ENCODE results near the gene SELENOM.

The SELENOM gene, protein sequence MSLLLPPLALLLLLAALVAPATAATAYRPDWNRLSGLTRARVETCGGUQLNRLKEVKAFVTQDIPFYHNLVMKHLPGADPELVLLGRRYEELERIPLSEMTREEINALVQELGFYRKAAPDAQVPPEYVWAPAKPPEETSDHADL

DNA sequence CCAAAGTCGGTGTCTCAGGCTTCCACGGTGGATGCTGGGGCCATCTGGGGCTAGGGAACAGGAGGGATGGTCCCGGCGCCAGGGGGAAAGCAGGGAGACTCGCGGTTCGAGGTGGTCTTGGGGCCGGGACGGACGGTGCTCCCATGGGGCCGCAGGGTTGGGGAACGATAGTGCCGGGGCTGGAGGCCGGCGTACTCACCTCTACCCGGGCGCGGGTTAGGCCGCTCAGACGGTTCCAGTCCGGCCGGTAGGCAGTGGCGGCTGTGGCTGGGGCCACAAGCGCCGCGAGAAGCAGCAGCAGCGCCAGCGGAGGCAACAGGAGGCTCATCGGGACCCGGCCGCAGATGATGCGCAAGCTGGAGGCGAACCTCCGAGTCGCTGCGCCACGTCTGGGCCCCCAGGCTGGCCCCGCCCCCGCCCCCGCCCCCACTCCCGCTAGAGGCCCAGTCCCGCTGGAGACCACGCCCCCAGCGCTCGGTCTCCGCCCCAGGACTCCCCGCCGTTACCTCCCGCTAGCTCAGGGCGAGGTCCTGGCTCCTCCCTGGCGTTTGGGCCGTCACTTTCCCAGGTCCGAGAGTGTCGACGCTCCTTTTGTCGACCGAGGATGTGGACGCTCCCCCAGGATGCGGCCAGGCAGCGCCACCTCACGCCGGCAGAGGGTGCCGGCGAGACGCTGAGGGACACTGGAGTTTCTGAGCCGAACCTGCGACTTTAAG lies at the start of gene SELENOM:
SELENOM (minus strand) TSS at position 391 of the 716 bp plus-strand sequence; CDS start at position 328, 63 bp downstream.
- DNase-seq (ENCODE audit: low read depth), result peak; percentile 68

DNA sequence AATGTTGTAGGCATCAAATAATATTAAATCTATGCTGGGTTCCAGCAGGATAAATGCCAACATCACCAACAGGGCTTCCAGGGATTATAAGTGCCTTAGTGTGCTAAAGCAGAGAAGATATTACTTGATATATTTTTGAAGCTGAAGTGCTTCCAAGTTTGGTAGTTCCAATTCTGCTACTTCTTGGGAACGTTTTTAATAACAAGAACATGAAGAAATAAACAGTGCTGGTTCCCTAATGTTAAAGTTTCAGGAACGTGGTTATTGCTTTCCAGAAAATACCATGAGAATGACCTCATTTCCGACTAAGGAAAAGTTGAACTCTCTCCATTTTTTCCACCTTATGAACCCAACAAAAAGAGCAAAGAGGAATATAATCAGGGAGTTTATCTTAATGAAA lies 48.1 kb upstream of the SELENOM start:
- no peak for DNase-seq (ENCODE audit: low read depth)

DNA sequence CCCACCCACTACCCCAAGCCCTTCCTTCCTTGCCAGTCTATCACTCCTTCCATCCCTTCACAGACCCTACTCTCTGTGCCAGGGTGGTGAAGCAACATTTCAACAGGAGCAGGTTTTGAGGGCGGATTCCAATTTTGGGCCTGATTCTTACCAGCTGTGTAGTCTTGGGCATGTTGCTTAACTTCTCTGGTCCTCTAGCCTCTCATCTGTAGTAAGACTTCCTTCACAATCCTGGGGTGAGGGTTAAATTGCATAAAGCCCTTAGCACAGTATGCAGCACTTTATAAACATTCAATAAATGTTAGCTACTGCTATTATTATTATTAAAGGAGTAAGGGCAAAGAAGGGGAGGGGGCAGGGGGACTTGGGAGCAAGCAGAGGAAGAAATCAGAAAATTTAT lies 47.6 kb upstream of the SELENOM start:
- DNase-seq (ENCODE audit: low read depth), result no peak

DNA sequence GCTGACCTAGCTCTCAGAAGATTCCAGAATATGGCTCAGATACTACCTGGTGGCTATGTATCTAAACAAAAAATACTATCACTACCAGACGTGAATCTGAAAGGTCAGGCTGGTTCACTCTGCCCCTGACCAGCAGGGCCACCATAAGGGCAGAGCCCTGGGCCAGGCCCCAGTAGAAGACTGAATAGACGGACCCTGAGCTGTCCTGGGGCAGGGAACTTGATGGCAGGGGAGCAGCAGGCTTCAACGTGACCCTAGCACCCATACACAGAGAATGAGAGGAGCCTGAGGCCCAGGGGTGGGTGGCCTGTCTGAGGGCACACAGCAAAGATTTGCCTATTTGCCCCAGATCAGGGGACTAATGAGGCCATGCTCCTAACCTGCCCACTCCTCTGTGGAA lies 46.0 kb upstream of the SELENOM start:
- no peak for DNase-seq (ENCODE audit: low read depth)

DNA sequence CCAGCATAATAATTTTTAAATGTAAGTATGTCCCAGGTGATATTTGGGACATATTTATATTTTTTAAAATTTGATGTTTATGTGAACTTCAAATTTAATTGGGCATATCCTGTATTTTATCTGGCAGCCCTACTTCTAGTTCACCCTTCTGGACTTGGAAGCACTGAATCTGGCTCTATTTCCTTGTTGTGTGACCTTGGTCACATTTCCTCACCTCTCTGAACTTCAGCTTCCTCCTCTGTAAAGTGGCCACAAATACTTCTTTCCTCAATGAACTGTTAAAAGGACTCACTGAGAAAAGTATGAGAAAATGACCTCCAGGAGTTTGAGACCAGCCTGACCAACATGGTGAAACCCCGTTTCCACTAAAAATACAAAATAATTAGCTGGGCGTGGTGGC lies 44.5 kb upstream of the SELENOM start:
- no peak for DNase-seq (ENCODE audit: low read depth)

DNA sequence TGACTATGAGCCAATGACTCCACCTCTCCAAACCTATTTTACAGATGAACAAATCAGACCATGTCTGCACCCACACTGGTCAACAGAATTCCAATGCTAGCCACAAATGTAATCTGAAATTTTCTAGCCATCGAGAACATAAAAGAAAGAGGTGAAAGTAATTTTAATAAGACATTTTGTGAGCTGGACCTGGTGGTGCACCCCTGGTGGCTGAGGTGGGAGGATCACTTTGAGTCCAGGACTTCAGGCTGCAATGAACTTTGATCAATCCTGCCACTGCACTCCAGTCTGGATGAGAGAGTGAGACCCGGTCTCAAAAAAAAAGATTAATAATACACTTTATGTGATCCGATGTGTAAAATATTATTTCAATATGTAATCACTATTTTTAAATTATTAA lies 43.2 kb upstream of the SELENOM start:
- no peak for DNase-seq (ENCODE audit: low read depth)

DNA sequence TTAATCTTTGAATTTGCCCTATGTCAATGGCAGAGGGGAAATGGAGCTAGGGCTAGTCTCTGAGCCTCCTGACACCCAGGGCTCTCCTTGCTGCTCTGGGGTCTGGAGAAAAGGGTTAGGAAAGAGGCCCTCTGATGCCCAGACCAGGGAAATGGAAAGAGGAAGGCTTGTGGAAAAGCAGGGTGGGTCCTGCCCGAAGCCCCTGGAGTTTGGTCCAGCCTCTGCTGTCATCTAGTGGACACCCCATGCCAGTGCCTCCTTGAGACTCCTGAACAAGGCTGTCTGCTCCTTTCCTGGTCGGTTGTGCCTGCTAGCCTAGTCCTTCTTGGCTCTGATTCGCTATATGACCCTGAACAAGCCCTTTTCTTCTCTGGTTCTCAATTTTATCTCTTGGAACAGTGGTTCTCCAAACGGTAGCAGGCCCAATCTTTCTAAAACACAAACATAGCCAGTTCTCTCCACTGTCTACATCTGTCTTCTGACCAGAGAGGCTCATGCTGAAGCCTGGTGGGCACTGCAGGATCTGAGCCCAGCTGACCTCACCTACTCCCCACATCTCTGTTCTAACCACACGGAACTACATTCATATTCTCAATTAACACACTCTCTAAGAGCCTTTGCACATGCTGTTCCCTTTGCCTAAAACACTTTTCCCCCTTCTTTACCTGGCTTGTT lies 41.7 kb upstream of the SELENOM start:
- no peak for DNase-seq (ENCODE audit: low read depth)

DNA sequence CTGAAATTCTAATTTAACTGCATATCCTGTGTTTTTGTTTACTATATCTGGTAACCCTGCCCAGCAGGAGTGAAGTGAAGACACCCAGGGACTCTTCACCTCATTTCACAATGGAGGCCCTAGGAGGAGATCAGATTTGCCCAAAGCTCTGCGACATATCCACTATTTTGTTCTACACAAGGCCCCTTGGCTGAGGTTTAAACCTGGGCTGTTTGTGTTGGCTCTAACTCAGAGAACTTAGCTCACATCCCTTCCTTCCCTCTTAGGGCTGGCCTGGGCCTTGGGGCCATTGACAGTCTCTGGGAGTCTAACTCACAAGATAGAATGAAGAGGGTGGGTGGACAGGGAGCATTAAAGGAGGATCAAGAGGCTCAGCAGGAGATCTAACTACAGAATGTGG lies 41.1 kb upstream of the SELENOM start:
- DNase-seq (ENCODE audit: low read depth), result no peak

DNA sequence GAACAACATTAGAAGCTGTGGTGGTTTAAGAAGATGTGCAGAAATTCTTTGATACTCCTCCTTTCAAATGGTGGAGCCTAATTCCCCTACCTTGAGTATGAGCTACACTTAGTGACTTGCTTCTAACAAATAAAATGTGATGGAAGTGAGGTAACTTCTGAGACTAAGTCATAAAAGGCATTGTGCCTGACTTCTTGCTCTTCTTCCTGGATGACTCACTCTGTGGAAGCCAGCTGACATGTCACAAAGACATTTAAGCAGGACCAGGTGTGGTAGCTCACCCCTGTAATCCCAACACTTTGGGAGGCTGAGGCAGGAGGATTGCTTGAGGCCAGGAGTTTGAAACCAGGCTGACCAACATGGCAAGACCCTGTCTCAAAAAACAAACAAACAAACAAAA lies 36.9 kb upstream of the SELENOM start:
- DNase-seq (ENCODE audit: low read depth), result no peak

DNA sequence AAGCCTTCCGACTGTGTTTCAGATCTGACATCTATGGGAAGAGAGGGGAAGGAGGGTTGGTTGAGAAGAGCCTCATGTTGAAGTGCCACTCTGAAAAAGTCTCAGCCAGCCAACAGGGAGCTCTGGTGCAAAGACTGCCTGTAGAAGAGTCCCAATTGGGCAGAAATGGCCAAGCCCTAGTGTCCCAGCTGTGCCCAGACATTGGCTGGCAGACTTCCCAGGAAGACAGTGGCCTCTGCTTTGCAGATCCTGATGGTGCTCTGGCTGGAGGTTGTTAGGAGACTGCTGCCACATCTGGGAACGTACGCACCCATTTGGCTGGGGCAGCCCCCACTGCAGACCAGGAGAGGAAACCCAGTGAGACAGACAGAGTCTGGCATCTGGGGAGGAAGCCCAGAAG lies 36.2 kb upstream of the SELENOM start:
- no peak for DNase-seq (ENCODE audit: low read depth)

DNA sequence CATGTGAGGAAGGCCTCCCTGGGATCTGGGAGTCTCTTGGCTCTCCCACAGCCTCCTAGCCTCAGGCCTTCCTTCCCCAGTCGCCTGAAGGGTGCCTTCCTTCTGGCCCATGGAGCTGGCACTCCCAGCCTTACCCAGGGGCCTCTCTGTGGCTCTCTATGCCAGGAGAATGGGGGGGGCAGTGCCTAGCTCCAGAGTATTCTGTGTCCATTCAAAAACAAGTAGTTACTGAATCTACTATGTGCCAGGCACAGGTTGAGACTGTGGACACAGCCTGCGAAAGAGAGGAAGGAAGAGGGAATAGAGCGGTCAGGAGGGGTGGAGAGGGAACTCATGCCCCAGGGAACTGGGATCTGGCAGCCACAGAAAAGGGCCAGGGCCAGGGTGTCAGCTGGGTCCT lies 35.7 kb upstream of the SELENOM start:
- no peak for DNase-seq (ENCODE audit: low read depth)

DNA sequence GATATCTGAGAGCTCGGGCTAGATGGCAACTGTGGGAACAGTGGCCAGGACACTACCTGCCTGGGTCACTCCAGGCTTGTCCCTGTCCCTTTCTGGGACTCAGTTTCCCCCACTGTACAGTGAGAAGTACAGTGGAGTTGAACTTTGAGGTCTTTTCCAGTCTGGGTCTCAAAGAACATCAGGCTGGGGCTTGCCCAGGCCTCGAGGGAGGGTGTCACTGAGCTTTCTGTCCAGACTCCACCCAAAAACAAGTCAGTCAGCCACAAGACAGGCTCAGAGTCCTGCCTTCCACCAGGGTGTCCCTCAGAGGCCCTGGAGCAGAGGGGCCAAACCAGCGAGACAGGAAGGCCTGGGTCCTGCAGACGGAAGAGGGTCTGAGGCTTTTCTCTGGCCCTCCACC lies 34.9 kb upstream of the SELENOM start:
- no peak for DNase-seq (ENCODE audit: low read depth)

DNA sequence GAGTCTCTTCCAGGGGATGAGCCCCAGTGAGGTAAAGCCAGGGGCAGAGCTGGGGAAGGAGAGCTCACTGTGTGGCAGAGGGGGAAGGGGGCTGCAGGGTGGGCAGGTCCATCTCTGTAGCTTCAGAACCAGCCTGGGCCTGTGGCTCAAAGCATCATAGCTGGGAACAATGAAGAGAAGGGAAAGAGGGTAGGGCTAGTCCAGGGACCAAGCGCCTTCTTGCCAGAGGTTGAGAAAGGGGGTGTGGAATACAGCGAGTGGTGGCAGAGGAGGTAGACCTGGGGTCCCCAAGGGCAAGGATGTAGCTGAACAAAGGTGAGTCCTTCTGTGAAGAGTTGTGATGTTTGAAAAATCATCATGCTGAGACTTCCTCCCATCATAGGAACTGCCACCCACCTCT lies 34.2 kb upstream of the SELENOM start:
- DNase-seq (ENCODE audit: low read depth), result no peak

DNA sequence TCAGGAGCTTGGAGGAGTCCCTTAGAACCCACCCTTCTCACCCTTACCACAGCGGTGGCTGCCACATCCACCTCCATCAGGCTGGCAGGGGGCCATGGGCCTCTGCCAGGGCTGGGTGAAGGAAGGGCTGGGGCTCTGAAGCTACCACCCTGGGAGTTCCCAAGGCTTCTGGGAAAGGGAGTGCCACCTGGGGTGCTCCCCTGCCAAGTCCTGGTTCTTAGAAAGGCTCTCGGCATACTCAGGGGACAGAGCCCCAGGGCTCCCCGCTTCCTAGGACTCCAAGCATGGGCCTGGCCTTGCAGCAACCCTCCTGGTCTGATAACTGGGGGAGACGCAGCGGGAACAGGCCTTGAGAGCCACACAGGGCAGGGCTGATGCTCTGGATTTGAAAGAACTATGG lies 33.4 kb upstream of the SELENOM start:
- DNase-seq (ENCODE audit: low read depth), result no peak

DNA sequence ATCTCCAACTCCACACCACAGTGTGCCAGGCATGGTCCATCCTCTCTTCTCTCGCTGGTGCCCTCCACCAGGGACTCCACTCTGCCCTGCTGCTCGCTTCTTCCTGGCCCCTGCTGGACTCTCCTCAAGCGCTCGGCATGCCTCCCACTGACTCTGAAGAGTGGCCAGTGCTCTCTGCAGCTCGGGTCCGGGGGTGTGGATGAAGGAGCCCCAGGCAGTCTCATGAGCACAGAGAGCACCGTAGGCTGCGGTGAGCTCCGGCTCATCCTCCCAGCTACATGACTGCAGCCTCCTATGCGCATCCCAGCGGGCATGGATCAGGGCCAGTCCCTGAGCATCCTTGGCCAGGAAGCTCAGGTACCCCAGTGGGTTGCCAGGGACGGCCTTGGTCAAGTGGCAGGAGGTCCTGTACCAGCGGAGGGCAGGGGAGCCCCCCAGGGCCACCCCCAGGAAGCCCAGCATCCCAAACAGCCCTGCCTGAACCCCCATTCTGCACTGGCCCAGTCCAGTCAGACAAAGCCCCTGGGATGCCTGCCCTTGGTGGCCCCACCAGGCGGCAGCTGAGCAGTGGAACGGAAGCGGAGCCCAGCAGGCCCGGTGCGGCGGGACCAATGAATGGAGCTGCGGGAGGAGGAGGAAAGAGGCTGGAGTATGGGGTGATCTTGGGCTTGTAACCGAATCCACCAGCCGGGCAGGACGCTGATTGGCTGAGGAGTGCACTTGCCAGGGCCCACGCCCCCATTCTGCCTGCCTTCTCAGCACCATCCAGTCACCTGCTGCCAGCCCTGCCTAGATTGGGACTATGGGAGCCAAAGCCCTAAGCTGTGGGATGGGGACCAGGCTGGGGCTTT lies 32.7 kb upstream of the SELENOM start, which contains the start of gene PLA2G3:
PLA2G3 (minus strand) TSS at position 643 of the 851 bp plus-strand sequence; CDS start at position 489, 154 bp downstream.
- DNase-seq (ENCODE audit: low read depth), result no peak

DNA sequence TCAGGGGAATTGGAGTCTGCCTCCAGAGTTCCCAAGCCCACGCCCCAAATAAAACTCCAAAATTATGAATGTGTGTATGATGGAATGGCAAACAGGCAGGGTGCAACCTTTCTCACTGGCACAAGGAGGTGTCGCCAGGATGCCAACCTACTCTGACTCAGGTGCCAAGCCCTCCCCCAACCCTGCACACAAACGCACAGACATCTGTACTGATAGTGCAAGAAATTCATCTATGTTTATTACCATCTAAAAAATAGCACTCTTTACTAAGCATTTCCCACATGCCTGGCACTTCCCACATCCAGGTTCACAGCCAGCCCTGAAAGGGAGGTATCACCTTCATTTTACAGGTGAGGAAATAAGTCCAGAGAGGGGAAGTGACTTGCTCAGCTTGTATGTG lies 31.7 kb upstream of the SELENOM start:
- no peak for DNase-seq (ENCODE audit: low read depth)

DNA sequence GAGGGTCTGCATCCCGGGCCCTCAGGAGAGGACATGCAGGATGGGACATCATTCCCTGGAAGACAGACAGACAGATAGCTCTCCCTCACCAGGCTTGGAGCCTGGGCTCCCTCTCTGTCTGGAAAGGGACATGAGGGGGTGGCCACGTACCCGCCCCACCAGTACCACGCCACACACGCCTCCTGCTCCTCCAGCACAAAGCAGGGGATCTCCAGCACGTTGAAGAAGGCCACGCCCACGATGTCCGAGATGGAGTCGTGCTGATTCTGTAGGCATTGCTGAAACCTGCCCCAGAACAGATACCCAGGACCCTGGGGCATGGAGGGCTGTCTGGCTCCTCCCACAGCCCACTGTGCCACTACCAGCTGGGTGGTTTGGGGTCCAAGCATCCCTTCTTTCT lies 30.8 kb upstream of the SELENOM start:
- no peak for DNase-seq (ENCODE audit: low read depth)

DNA sequence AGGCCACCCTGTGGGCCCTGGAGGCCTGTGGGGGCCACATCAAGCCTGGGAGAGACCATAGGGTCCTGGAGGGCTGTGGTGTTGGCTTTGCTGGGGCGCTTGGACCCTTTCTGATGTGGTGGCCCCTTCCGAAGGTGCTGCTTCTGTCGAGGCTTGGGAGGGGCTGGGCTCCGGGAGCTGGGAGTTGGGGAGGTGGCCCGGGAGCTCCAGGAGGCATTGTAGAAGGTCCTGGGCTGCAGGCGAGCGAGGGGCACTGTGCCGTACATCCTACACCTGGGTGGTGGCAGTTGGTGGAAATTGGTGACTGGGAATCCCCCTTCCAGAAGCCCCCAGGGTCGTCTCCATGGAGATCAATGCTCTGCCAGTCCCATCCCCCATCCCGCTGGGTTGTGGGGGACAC lies 30.4 kb upstream of the SELENOM start:
- DNase-seq (ENCODE audit: low read depth), result no peak

DNA sequence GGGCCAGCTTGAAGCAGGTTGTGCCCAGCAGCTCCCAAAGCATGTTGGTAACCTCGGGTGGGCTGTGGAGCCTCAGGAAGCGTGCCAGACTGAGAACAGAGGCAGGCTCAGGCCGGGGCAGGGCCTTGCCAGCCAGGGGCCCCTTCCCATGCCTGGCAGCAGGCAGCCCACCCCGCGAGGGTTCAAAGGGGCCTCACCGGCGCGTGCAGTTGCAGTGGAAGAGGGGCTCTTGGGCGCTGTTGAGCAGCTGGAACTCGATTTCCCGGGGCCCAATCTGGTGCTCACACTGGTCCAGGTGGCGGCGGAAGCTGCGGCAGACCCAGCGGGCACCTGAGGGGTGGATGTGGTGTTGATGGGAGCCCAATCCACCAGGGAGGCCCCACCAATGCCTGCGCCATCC lies 29.3 kb upstream of the SELENOM start:
- DNase-seq (ENCODE audit: low read depth), result no peak

DNA sequence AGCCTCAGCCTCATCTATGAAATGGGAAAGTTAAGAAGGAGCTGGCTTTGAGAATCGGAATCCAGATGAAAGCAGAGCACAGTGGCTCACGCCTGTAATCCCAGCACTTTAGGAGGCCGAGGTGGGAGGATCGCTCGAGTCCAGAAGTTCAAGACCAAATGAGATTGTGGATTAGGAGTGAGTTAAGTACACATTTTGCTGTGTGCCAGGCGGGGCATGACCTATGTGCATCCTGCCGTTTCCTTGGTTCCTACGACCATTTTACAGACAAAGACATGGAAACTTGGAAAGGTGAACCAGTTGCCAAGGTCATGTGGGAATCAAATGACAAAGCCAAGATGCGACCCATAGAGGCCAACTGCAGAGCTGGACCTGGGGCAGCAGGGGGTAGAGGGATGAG lies 28.8 kb upstream of the SELENOM start:
- DNase-seq (ENCODE audit: low read depth), result no peak

DNA sequence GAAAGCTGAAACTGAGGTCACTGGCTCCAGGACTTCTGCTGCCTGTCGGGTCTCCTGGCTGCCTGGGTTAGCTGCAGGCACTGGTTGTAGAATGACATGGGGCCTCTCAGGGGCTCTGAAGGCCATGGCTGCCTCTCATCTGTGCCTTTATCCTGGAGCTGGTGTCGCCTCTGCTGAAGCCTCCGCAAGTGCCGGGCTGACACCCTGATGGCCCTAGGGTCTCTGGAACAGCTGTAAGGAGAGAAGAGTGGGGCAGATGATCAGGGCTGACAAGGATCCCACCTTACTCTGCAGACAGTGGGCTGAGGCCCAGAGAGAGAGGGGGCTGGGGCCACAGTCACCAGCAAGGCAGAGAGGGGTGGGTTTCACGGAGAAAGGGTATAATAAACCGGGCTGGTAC lies 28.3 kb upstream of the SELENOM start:
- no peak for DNase-seq (ENCODE audit: low read depth)

DNA sequence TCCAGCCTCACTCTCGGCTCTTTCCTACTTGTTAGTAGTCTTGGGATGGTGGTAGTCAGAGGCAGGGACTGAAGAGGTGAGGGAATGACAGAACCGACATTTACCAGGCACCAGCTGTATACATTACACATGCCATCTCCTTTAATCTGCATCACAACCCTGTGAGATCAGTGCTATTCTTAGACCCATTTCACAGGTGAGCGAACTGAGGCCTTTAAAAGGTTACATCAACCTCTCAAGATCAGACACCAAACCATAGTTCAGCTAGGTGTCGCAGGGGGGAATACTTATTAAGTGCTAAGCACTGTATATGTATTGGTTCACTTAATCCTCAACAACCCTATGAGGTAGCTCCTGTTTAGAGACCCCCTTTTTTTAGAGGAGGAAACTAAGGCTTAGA lies 27.3 kb upstream of the SELENOM start:
- DNase-seq (ENCODE audit: low read depth), result no peak

DNA sequence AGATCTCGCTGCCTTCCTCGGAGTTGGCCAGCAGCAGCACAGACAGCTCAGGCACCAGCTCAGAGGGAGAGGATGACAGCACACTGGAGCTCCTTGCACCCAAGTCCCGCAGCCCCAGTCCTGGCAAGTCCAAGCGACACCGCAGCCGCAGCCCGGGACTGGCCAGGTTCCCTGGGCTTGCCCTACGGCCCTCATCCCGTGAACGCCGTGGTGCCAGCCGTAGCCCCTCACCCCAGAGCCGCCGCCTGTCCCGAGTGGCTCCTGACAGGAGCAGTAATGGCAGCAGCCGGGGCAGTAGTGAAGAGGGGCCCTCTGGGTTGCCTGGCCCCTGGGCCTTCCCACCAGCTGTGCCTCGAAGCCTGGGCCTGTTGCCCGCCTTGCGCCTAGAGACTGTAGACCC lies 26.5 kb upstream of the SELENOM start:
- DNase-seq (ENCODE audit: low read depth), result no peak
